Activated naive CD8-positive, alpha-beta T cell treated with anti-CD3 and anti-CD28 coated beads, Interleukin-2, amount 10 ng/mL, durations not matched to agents 7 days and 5 days (primary cell): ENCODE results near the gene WNK1. TPM values are rescaled to one million over a fixed set of nuclear protein-coding genes. Genes with fewer than 3 reads are reported as not detected.

Source experiments
- ATAC-seq: fragments of 150-1000 bp; cut with Tn5 transposase; one replicate; pipeline ENCODE4 v1.10.0; 2021; ENCODE audit warnings: low read depth, moderate library complexity
- POLR2A ChIA-PET: fragments of 350-600 bp; sonication (Branson Sonifier 250); formaldehyde crosslinking; loops from one replicate; lab custom pipeline; 2021; ENCODE audit warnings: antibody characterized with exemption; lab: Charles Lee
- DNase-seq: peaks from one replicate; pipeline ENCODE4 v3.0.0; 2021
- H3K27ac Mint-ChIP-seq: one replicate; pipeline ENCODE4 v1.8.0; 2022; ENCODE audit warnings: mild to moderate bottlenecking, mixed read lengths
- H3K27me3 Mint-ChIP-seq: one replicate; pipeline ENCODE4 v1.8.0; 2022; ENCODE audit warnings: mild to moderate bottlenecking, moderate library complexity, mixed read lengths
- H3K36me3 Mint-ChIP-seq: one replicate; pipeline ENCODE4 v1.8.0; 2021; ENCODE audit warnings: mild to moderate bottlenecking, mixed read lengths
- H3K4me1 Mint-ChIP-seq: one replicate; pipeline ENCODE4 v1.8.0; 2021; ENCODE audit warnings: mixed read lengths
- H3K4me3 Mint-ChIP-seq: one replicate; pipeline ENCODE4 v1.8.0; 2022; ENCODE audit warnings: mild to moderate bottlenecking, moderate library complexity, mixed read lengths
- H3K9me3 Mint-ChIP-seq: one replicate; pipeline ENCODE4 v1.8.0; 2021; ENCODE audit warnings: mixed read lengths
- total RNA-seq, 2 experiments: library from RNA; stranded (reverse); gene quantifications; one replicate each; pipeline ENCODE4 v1.2.3, GENCODE V29; 2021

Gene WNK1
- total RNA-seq, 2 experiments from 2014 or later, result 201 to 204 TPM

GRCh38 chr12:873954-874353 is 121.6 kb downstream of the WNK1 start:
- POLR2A ChIA-PET, result no interaction called here
- no peak for DNase-seq
- peaks cover 11% of the 10 kb centered on the region for H3K36me3 Mint-ChIP-seq
- no peak overlapping the region for H3K4me3 Mint-ChIP-seq
- no peak overlapping the region for H3K27ac Mint-ChIP-seq
- no peaks in the 10 kb centered on the region for H3K27me3 Mint-ChIP-seq
- ATAC-seq, result no peak
- peaks cover 10% of the 10 kb centered on the region for H3K4me1 Mint-ChIP-seq
- no peaks in the 10 kb centered on the region for H3K9me3 Mint-ChIP-seq

DNA sequence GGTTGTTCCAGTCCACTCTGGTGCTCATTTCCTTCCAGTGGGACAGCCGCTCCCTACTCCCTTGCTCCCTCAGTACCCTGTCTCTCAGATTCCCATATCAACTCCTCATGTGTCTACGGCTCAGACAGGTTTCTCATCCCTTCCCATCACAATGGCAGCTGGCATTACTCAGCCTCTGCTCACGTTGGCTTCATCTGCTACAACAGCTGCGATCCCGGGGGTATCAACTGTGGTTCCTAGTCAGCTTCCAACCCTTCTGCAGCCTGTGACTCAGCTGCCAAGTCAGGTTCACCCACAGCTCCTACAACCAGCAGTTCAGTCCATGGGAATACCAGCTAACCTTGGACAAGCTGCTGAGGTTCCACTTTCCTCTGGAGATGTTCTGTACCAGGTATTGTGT is 127.3 kb downstream of the WNK1 start:
- no peak overlapping the region for H3K27ac Mint-ChIP-seq
- DNase-seq (no peak), ATAC-seq (no peak)
- peaks cover 5% of the 10 kb centered on the region for H3K4me1 Mint-ChIP-seq
- H3K9me3 Mint-ChIP-seq, result no peaks in the 10 kb centered on the region
- H3K36me3 Mint-ChIP-seq, result peaks cover 29% of the 10 kb centered on the region
- POLR2A ChIA-PET, result no interaction called here
- no peaks in the 10 kb centered on the region for H3K27me3 Mint-ChIP-seq
- H3K4me3 Mint-ChIP-seq, result no peak overlapping the region

DNA sequence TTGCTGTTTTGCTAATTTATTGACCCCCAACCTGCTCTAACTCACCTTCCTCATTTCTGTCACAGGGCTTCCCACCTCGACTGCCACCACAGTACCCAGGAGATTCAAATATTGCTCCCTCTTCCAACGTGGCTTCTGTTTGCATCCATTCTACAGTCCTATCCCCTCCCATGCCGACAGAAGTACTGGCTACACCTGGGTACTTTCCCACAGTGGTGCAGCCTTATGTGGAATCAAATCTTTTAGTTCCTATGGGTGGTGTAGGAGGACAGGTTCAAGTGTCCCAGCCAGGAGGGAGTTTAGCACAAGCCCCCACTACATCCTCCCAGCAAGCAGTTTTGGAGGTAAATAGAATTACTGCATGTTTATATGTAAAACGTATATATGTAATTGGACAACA is 128.3 kb downstream of the WNK1 start:
- POLR2A ChIA-PET, result no interaction called here
- no peaks in the 10 kb centered on the region for H3K27me3 Mint-ChIP-seq
- peaks cover 5% of the 10 kb centered on the region for H3K4me1 Mint-ChIP-seq
- H3K4me3 Mint-ChIP-seq, result no peak overlapping the region
- H3K9me3 Mint-ChIP-seq, result no peaks in the 10 kb centered on the region
- DNase-seq (no peak), ATAC-seq (no peak)
- peaks cover 37% of the 10 kb centered on the region for H3K36me3 Mint-ChIP-seq
- H3K27ac Mint-ChIP-seq, result peak overlapping the region; percentile 31

DNA sequence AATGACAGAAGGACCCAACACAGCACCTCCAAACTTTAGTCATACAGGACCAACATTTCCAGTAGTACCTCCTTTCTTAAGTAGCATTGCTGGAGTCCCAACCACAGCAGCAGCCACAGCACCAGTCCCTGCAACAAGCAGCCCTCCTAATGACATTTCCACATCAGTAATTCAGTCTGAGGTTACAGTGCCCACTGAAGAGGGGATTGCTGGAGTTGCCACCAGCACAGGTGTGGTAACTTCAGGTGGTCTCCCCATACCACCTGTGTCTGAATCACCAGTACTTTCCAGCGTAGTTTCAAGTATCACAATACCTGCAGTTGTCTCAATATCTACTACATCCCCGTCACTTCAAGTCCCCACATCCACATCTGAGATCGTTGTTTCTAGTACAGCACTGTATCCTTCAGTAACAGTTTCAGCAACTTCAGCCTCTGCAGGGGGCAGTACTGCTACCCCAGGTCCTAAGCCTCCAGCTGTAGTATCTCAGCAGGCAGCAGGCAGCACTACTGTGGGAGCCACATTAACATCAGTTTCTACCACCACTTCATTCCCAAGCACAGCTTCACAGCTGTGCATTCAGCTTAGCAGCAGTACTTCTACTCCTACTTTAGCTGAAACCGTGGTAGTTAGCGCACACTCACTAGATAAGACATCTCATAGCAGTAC is 132.5 kb downstream of the WNK1 start:
- Mint-ChIP-seq H3K4me1 (peaks cover 4% of the 10 kb centered on the region), H3K27ac (no peak overlapping the region), H3K4me3 (no peak overlapping the region), H3K9me3 (no peaks in the 10 kb centered on the region), H3K27me3 (no peaks in the 10 kb centered on the region), H3K36me3 (peaks cover 38% of the 10 kb centered on the region)
- no peak for DNase-seq
- POLR2A ChIA-PET, result no interaction called here
- ATAC-seq, result no peak

- no peaks in the 10 kb centered on the region for H3K27me3 Mint-ChIP-seq
- H3K4me3 Mint-ChIP-seq, result no peak overlapping the region
- no peaks in the 10 kb centered on the region for H3K9me3 Mint-ChIP-seq
- H3K27ac Mint-ChIP-seq, result no peak overlapping the region
- no peak for DNase-seq
- H3K4me1 Mint-ChIP-seq, result peaks cover 4% of the 10 kb centered on the region
- ATAC-seq, result no peak
- H3K36me3 Mint-ChIP-seq, result peaks cover 33% of the 10 kb centered on the region
- POLR2A ChIA-PET, result no interaction called here
These were observed 133.3 kb downstream of the WNK1 start for GRCh38 chr12:885701-886100.

GRCh38 chr12:886206-886605 is 133.8 kb downstream of the WNK1 start:
- H3K36me3 Mint-ChIP-seq, result peaks cover 29% of the 10 kb centered on the region

DNA sequence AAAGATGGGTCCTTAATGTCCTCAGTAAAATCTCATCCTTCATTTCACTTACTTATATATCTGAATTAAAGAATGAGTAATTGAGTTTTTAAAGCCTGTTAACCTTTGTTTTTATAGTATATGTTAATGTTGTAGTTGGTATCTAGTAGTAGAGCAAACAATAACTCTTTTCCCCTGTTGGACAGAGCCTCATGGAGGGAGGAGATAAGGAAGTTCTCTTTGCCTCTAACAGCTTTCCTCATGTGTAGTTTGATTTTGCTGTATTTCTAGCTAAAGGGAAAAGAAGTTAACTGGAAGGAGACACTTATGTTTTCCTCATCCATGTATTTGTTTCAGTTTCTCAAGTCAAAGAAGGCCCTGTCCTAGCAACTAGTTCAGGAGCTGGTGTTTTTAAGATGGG is 141.8 kb downstream of the WNK1 start:
- DNase-seq, result no peak
- Mint-ChIP-seq H3K36me3 (peaks cover 14% of the 10 kb centered on the region), H3K4me1 (no peaks in the 10 kb centered on the region), H3K9me3 (no peaks in the 10 kb centered on the region), H3K27ac (no peak overlapping the region), H3K4me3 (no peak overlapping the region), H3K27me3 (no peaks in the 10 kb centered on the region)
- POLR2A ChIA-PET, result no interaction called here
- no peak for ATAC-seq

More at GRCh38 chr12:886206-886605, 133.8 kb downstream of the WNK1 start:
- Mint-ChIP-seq H3K4me1 (peaks cover 2% of the 10 kb centered on the region), H3K4me3 (no peak overlapping the region), H3K27me3 (no peaks in the 10 kb centered on the region), H3K9me3 (no peaks in the 10 kb centered on the region), H3K27ac (no peak overlapping the region)
- DNase-seq (no peak), ATAC-seq (no peak)
- POLR2A ChIA-PET, result no interaction called here

DNA sequence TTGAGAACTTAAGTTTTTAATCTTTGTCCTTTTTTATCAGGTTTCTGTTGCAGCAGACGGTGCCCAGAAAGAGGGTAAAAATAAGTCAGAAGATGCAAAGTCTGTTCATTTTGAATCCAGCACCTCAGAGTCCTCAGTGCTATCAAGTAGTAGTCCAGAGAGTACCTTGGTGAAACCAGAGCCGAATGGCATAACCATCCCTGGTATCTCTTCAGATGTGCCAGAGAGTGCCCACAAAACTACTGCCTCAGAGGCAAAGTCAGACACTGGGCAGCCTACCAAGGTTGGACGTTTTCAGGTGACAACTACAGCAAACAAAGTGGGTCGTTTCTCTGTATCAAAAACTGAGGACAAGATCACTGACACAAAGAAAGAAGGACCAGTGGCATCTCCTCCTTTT is 143.7 kb downstream of the WNK1 start:
- Mint-ChIP-seq H3K27me3 (no peaks in the 10 kb centered on the region), H3K27ac (no peak overlapping the region), H3K9me3 (no peaks in the 10 kb centered on the region), H3K4me3 (no peak overlapping the region), H3K4me1 (no peaks in the 10 kb centered on the region), H3K36me3 (peaks cover 15% of the 10 kb centered on the region)
- no peak for ATAC-seq
- no peak for DNase-seq
- POLR2A ChIA-PET, result no interaction called here

- Mint-ChIP-seq H3K9me3 (no peaks in the 10 kb centered on the region), H3K27me3 (no peaks in the 10 kb centered on the region), H3K4me1 (no peaks in the 10 kb centered on the region), H3K4me3 (no peak overlapping the region), H3K27ac (no peak overlapping the region), H3K36me3 (peaks cover 21% of the 10 kb centered on the region)
- no peak for ATAC-seq
- no peak for DNase-seq
- POLR2A ChIA-PET, result no interaction called here
These were observed 145.0 kb downstream of the WNK1 start for GRCh38 chr12:897386-897785.

DNA sequence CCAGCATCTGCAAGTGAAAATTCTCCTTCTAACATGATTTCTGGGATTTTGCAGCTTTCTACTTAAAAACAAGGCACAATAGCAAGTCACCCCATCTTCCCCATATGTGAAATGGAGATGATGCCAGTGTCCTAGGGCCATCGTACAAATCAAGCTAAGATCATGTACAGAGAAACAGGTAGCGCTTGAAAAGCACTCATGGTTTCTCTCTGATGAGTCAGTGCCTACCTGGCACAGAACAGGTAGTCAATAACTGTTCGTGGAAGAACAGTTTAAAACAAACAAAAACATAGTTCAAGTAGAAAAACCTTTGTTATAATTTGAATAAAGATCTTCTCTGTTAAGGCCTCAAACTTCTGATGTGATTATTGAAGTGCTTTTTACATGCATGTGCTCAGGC is 150.2 kb downstream of the WNK1 start:
- H3K27ac Mint-ChIP-seq, result peak overlapping the region; percentile 32
- DNase-seq (no peak), ATAC-seq (no peak)
- no peaks in the 10 kb centered on the region for H3K9me3 Mint-ChIP-seq
- POLR2A ChIA-PET, result no interaction called here
- H3K36me3 Mint-ChIP-seq, result peaks cover 21% of the 10 kb centered on the region
- no peaks in the 10 kb centered on the region for H3K27me3 Mint-ChIP-seq
- H3K4me1 Mint-ChIP-seq, result peaks cover 30% of the 10 kb centered on the region
- no peak overlapping the region for H3K4me3 Mint-ChIP-seq

- no peak for ATAC-seq
- Mint-ChIP-seq H3K36me3 (peaks cover 26% of the 10 kb centered on the region), H3K4me3 (no peak overlapping the region), H3K9me3 (no peaks in the 10 kb centered on the region), H3K4me1 (peaks cover 30% of the 10 kb centered on the region), H3K27ac (peak overlapping the region; percentile 18), H3K27me3 (no peaks in the 10 kb centered on the region)
- DNase-seq, result no peak
- POLR2A ChIA-PET, result no interaction called here
These were observed 150.7 kb downstream of the WNK1 start for GRCh38 chr12:903055-903454.

DNA sequence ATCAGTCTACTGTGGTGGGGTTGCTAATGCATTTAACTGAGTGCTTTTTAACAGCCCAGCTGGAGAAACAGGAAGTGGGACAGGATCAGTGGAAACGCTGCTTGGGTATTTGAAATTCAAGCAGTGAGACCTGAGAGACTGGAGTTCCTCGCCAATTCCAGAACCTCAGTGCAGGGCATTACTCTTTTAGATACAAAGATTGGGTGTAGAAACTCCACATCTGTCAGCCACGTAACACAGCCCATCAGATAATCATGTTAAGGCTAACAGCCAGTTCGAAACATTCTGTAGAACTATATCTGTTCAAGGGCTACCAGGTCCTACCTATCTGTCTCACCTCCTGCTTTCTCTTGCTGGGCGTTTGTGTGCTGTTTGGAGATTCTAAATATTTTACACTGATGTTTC is 151.6 kb downstream of the WNK1 start:
- Mint-ChIP-seq H3K36me3 (peaks cover 27% of the 10 kb centered on the region), H3K4me3 (no peak overlapping the region), H3K4me1 (peaks cover 30% of the 10 kb centered on the region), H3K27me3 (no peaks in the 10 kb centered on the region), H3K27ac (peak overlapping the region; percentile 40), H3K9me3 (no peaks in the 10 kb centered on the region)
- DNase-seq (no peak), ATAC-seq (no peak)
- POLR2A ChIA-PET, result interaction anchor here (0.5 kb wide), 1 partner anchor 69 kb away, joined by 3 read pairs; no protein-coding TSS in a partner anchor

GRCh38 chr12:905261-906031 is 153.1 kb downstream of the WNK1 start:
- Mint-ChIP-seq H3K4me1 (peaks cover 30% of the 10 kb centered on the region), H3K36me3 (peaks cover 29% of the 10 kb centered on the region), H3K9me3 (no peaks in the 10 kb centered on the region), H3K27me3 (no peaks in the 10 kb centered on the region), H3K4me3 (peak overlapping the region; percentile 39), H3K27ac (peak overlapping the region; percentile 77)
- ATAC-seq, result peak; percentile 72
- POLR2A ChIA-PET, result interaction anchor here (0.6 to 1.8 kb wide), 4 partner anchors 10 to 333 kb away, joined by 4 to 9 read pairs (median 6); partner anchors contain the start of gene RAD52
- DNase-seq, result no peak
